Body of pancreas (tissue), 4 donors: ENCODE data around the gene DLGAP5.

Experiments used
- POLR2A ChIP-seq, 3 donors: fragments of 450-650 bp; IDR thresholded peaks; one replicate each; pipeline ENCODE4 v1.6.1; 2016; ENCODE audit warnings: antibody characterized with exemption in 3 of 3, mild to moderate bottlenecking in 2 of 3
- TF ChIP-seq, protein P1 (sequence below), 7 experiments: fragments of 450-650 bp in 4 of 7; fragments of 200-600 bp in 3 of 7; sonication (generic) in 3 of 7; IDR thresholded peaks; one replicate each; pipeline ENCODE4 v1.5.1; 2016 to 2019; ENCODE audit warnings: antibody characterized with exemption in 7 of 7

DNA sequence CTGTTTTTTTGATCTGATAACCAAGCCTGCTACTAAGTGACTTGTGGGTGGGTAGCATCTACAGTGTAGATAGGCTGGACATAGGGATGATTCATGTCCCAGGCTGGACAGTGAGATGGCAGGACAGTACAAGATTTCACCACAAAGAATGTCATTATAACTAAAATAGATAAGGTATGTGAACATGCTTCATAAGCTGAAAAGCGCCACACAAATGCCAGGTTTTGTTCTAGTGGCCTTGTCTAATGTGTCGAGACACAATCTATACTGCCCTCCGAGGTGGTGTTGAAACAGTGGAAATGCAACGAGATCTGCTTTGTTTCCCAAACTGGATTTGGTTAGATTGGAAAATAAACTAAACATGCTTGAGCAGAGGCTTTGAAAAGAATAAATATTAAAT is 58.0 kb downstream of the DLGAP5 start:
- no peak for TF ChIP-seq POLR2A (IDR thresholded peaks at IDR 0.05)
- TF ChIP-seq, protein P1, sequence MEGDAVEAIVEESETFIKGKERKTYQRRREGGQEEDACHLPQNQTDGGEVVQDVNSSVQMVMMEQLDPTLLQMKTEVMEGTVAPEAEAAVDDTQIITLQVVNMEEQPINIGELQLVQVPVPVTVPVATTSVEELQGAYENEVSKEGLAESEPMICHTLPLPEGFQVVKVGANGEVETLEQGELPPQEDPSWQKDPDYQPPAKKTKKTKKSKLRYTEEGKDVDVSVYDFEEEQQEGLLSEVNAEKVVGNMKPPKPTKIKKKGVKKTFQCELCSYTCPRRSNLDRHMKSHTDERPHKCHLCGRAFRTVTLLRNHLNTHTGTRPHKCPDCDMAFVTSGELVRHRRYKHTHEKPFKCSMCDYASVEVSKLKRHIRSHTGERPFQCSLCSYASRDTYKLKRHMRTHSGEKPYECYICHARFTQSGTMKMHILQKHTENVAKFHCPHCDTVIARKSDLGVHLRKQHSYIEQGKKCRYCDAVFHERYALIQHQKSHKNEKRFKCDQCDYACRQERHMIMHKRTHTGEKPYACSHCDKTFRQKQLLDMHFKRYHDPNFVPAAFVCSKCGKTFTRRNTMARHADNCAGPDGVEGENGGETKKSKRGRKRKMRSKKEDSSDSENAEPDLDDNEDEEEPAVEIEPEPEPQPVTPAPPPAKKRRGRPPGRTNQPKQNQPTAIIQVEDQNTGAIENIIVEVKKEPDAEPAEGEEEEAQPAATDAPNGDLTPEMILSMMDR (IDR thresholded peaks at IDR 0.05): peak; percentile 22 to 67 (median 40)
